ENCODE data around the gene SEMA3D. TPM values are rescaled to one million over a fixed set of nuclear protein-coding genes. Genes with fewer than 3 reads are reported as not detected.

SEMA3D gene
- total and polyA plus RNA-seq, 4 donors, result 0.53 to 49.0 (median 2.6) TPM

GRCh38 chr7:84971360-84971759, 215.5 kb downstream of the SEMA3D start:
- H3K27ac ChIP-seq (ENCODE audit: low read depth in 1 of 2, low read length in 1 of 2), result no peak overlapping the region
- no peak for TF ChIP-seq CTCF (IDR thresholded peaks at IDR 0.05; ENCODE audit: control extremely low read depth, extremely low read depth)
- H3K9ac ChIP-seq (ENCODE audit: insufficient read depth in 1 of 2, low read length in 2 of 2), result no peak overlapping the region
- H3K27me3 ChIP-seq (ENCODE audit: control insufficient read depth in 3 of 3, insufficient read depth in 3 of 3, low read length in 2 of 3), result no peaks in the 10 kb centered on the region
- 59 to 62% methylated on average over 1 of the region's 1 CpG for WGBS, 2 donors
- ATAC-seq (ENCODE audit: insufficient read depth, low FRiP score) (no peak), DNase-seq (no peak)
- no peaks in the 10 kb centered on the region for H3K36me3 ChIP-seq (ENCODE audit: control insufficient read depth in 4 of 4, insufficient read depth in 4 of 4, low read length in 4 of 4)
- peaks cover 0 to 2% (median 0%) of the 10 kb centered on the region in 5 donors for H3K4me1 ChIP-seq (ENCODE audit: control insufficient read depth in 5 of 5, insufficient read depth in 5 of 5, low read length in 5 of 5)
- no peaks in the 10 kb centered on the region for H3K9me3 ChIP-seq (ENCODE audit: control insufficient read depth in 4 of 4, insufficient read depth in 3 of 4, low read length in 3 of 4)
- H3K4me3 ChIP-seq, result no peak overlapping the region

GRCh38 chr7:84970670-84971069, 216.2 kb downstream of the SEMA3D start:
- Histone ChIP-seq H3K9ac (ENCODE audit: insufficient read depth in 1 of 2, low read length in 2 of 2) (no peak overlapping the region), H3K9me3 (ENCODE audit: control insufficient read depth in 4 of 4, insufficient read depth in 3 of 4, low read length in 3 of 4) (no peaks in the 10 kb centered on the region), H3K27me3 (ENCODE audit: control insufficient read depth in 3 of 3, insufficient read depth in 3 of 3, low read length in 2 of 3) (no peaks in the 10 kb centered on the region), H3K4me3 (no peak overlapping the region), H3K27ac (ENCODE audit: low read depth in 1 of 2, low read length in 1 of 2) (no peak overlapping the region), H3K4me1 (ENCODE audit: control insufficient read depth in 5 of 5, insufficient read depth in 5 of 5, low read length in 5 of 5) (peaks cover 0 to 2% (median 0%) of the 10 kb centered on the region in 5 donors), H3K36me3 (ENCODE audit: control insufficient read depth in 4 of 4, insufficient read depth in 4 of 4, low read length in 4 of 4) (no peaks in the 10 kb centered on the region)
- ATAC-seq (ENCODE audit: insufficient read depth, low FRiP score), result no peak
- no peak for TF ChIP-seq CTCF (IDR thresholded peaks at IDR 0.05; ENCODE audit: control extremely low read depth, extremely low read depth)
- DNase-seq, result no peak

- Histone ChIP-seq H3K36me3 (ENCODE audit: control insufficient read depth in 4 of 4, insufficient read depth in 4 of 4, low read length in 4 of 4) (no peaks in the 10 kb centered on the region), H3K9me3 (ENCODE audit: control insufficient read depth in 4 of 4, insufficient read depth in 3 of 4, low read length in 3 of 4) (no peaks in the 10 kb centered on the region), H3K4me1 (ENCODE audit: control insufficient read depth in 5 of 5, insufficient read depth in 5 of 5, low read length in 5 of 5) (no peaks in the 10 kb centered on the region), H3K27ac (ENCODE audit: low read depth in 1 of 2, low read length in 1 of 2) (no peak overlapping the region), H3K9ac (ENCODE audit: insufficient read depth in 1 of 2, low read length in 2 of 2) (no peak overlapping the region), H3K4me3 (no peak overlapping the region), H3K27me3 (ENCODE audit: control insufficient read depth in 3 of 3, insufficient read depth in 3 of 3, low read length in 2 of 3) (no peaks in the 10 kb centered on the region)
- 57 to 64% methylated on average over 5 of the region's 5 CpGs for WGBS, 2 donors
- no peak for TF ChIP-seq CTCF (IDR thresholded peaks at IDR 0.05; ENCODE audit: control extremely low read depth, extremely low read depth)
- DNase-seq (no peak), ATAC-seq (ENCODE audit: insufficient read depth, low FRiP score) (no peak)
Measured at GRCh38 chr7:84953234-84953633, 233.6 kb downstream of the SEMA3D start.

- H3K36me3 ChIP-seq (ENCODE audit: control insufficient read depth in 4 of 4, insufficient read depth in 4 of 4, low read length in 4 of 4), result no peaks in the 10 kb centered on the region
- no peaks in the 10 kb centered on the region for H3K9me3 ChIP-seq (ENCODE audit: control insufficient read depth in 4 of 4, insufficient read depth in 3 of 4, low read length in 3 of 4)
- H3K27me3 ChIP-seq (ENCODE audit: control insufficient read depth in 3 of 3, insufficient read depth in 3 of 3, low read length in 2 of 3), result no peaks in the 10 kb centered on the region
- TF ChIP-seq CTCF (IDR thresholded peaks at IDR 0.05; ENCODE audit: control extremely low read depth, extremely low read depth), result no peak
- no peak overlapping the region for H3K9ac ChIP-seq (ENCODE audit: insufficient read depth in 1 of 2, low read length in 2 of 2)
- H3K4me1 ChIP-seq (ENCODE audit: control insufficient read depth in 5 of 5, insufficient read depth in 5 of 5, low read length in 5 of 5), result no peaks in the 10 kb centered on the region
- DNase-seq (no peak), ATAC-seq (ENCODE audit: insufficient read depth, low FRiP score) (no peak)
- H3K4me3 ChIP-seq, result no peak overlapping the region
- no peak overlapping the region for H3K27ac ChIP-seq (ENCODE audit: low read depth in 1 of 2, low read length in 1 of 2)
Measured at GRCh38 chr7:84950836-84951235, 236.0 kb downstream of the SEMA3D start.
